LoVo (cell line): ENCODE results near the gene MED28.

Experiments
- DNase-seq: peaks from one replicate; pipeline ENCODE4 v3.0.0-alpha.2; 2016; ENCODE audit warnings: low spot score

The MED28 gene

DNA sequence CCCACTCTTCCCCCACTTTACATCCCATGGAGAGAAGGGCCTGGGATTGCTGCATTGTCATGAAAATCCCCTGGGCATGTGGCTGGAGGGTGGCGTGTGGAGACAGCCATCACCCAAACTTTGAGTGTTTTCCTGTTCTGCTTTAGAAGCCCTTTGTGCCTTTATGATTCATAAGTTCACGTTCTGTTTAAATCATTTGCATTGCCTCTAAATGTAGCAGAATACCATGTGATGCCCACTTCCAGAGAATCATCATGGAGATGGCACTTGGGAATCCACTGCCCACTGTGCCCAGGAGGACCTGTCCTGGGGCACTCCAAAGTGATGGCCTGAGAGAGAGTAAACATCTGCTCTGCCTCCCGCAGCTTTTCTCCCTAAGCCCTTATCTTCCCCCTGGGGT, 52.8 kb downstream of the MED28 start:
- DNase-seq, result no peak

DNA sequence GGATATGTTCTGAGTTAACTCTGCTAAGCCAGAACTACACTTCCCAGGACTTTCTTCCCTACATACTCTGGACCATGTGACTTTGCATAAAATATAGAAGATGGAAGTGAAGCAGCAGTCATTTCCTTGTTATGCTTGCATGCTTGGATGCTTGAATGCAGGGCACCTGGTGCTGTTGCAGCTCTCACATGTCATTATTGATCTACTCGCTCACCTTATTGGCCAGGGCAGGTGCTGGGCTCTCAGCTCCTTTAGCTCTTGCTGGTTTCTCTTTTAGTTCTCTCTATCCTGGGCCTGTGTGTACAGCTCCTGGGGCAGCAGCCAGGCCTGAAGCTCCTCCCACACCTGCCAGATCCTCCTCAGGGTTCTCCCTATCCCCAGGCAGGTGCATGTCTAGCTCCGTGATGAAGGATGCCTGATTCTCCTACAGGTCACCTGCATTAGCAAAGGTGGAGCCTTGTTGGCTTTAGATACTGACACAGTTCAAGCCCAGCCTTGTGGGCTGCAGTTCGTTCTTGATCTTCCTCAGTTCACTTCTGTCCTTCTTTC, 53.3 kb downstream of the MED28 start:
- DNase-seq, result no peak

GRCh38 chr4:17670423-17670822, 56.0 kb downstream of the MED28 start:
- DNase-seq, result no peak

- no peak for DNase-seq
These were observed 66.3 kb downstream of the MED28 start for GRCh38 chr4:17680559-17681280.

GRCh38 chr4:17681281-17682221, 67.1 kb downstream of the MED28 start:
- DNase-seq, result no peak

DNA sequence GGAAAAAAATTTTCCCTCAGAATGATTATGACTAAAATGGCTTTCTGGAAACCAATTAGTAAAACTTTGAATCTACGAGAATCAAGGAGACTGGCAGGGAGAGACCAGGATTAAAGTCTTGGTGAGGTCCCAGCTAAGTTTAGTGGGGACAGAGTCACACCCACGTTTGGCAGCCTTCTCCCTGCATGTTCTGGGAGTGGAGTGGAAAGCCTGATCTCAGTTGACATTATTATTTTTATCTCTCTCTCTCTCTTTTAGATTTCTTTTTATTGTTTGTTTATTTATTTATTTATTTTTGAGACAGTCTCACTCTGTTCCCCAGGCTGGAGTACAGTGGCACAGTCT, 67.8 kb downstream of the MED28 start:
- DNase-seq, result no peak
